ENCODE data around the gene DAO. TPM values are rescaled to one million over a fixed set of nuclear protein-coding genes. Genes with fewer than 3 reads are reported as not detected.

The DAO gene
- total RNA-seq (0.90 and 2.2 TPM in 2 replicates), polyA plus RNA-seq (0.41 and 0.88 TPM in 2 replicates)

DNA sequence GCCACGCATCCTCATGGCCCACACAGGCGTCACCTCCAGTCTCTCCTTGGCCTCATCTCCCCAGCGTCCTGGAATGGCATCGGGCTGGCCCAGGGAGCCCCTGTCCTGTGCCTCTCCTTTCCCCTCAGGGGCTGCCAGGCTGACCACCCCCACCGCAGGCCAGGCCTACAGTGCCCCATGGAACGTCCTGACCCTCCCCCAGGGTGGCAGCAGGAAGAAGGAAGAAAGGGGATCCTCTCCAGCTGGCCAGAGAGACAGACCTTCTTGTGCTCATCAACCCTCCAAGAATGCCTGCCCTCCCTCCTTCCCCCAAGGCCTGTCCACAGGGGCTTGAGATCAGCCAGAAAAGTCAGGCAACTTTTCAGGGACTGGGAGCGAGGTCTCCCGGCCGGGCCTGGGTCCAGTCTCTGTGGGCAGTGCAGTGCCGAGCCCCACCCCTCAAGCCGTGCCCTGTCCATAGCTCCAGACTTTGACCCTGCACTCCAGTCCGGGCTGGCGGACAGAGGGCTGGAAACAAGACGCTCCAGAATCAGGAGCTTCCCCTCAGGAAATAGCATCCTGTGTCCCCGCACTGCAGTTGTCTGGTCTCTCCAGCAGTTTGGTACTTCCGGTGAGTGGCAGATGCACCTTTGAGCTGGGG, at the start of gene DAO:
DAO (plus strand) TSS at position 478 of the 640 bp plus-strand sequence. CDS start 4,915 bp downstream, outside the sequence.
- H3K27ac ChIP-seq, result no peak within 1 kb of the TSS
- DNase-seq (ENCODE audit: low spot score), result no peak
- no peaks in the 10 kb centered on the region for H3K79me2 ChIP-seq
- no peak within 1 kb of the TSS for H3K4me3 ChIP-seq
- H2AFZ ChIP-seq, result no peak within 1 kb of the TSS
- no peaks in the 10 kb centered on the region for H3K36me3 ChIP-seq (replicated peaks; ENCODE audit: insufficient read depth, low read depth)
- no peaks in the 10 kb centered on the region for H3K9me2 ChIP-seq (replicated peaks; ENCODE audit: insufficient read depth)
- H4K20me1 ChIP-seq (ENCODE audit: insufficient read depth, poor library complexity, severe bottlenecking), result no peaks in the 10 kb centered on the region
- H3K4me2 ChIP-seq, result no peak within 1 kb of the TSS
- H3K4me1 ChIP-seq (ENCODE audit: insufficient read depth), result no peaks in the 10 kb centered on the region
- 65% methylated on average over 15 of the region's 16 CpGs for WGBS (ENCODE audit: low lambda C conversion rate, missing lambda C conversion rate)
- no peak for TF ChIP-seq EZH2 (IDR thresholded peaks at IDR 0.05; ENCODE audit: borderline replicate concordance)
- TF ChIP-seq, protein P1, sequence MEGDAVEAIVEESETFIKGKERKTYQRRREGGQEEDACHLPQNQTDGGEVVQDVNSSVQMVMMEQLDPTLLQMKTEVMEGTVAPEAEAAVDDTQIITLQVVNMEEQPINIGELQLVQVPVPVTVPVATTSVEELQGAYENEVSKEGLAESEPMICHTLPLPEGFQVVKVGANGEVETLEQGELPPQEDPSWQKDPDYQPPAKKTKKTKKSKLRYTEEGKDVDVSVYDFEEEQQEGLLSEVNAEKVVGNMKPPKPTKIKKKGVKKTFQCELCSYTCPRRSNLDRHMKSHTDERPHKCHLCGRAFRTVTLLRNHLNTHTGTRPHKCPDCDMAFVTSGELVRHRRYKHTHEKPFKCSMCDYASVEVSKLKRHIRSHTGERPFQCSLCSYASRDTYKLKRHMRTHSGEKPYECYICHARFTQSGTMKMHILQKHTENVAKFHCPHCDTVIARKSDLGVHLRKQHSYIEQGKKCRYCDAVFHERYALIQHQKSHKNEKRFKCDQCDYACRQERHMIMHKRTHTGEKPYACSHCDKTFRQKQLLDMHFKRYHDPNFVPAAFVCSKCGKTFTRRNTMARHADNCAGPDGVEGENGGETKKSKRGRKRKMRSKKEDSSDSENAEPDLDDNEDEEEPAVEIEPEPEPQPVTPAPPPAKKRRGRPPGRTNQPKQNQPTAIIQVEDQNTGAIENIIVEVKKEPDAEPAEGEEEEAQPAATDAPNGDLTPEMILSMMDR (IDR thresholded peaks at IDR 0.05; ENCODE audit: poor library complexity), result no peak
- TF ChIP-seq EZH2phosphoT487 (IDR thresholded peaks at IDR 0.05; ENCODE audit: low read depth, severe bottlenecking, unreplicated experiment), result no peak
- no peaks in the 10 kb centered on the region for H3K27me3 ChIP-seq
- H3K9me3 ChIP-seq (ENCODE audit: low read depth), result no peaks in the 10 kb centered on the region

GRCh38 chr12:108831309-108831991, 48.4 kb upstream of the DAO start:
- Histone ChIP-seq H3K4me2 (no peak overlapping the region), H3K27me3 (no peaks in the 10 kb centered on the region), H3K9me2 (replicated peaks; ENCODE audit: insufficient read depth) (no peaks in the 10 kb centered on the region), H3K4me1 (ENCODE audit: insufficient read depth) (peaks cover 27% of the 10 kb centered on the region), H3K27ac (no peak overlapping the region), H4K20me1 (ENCODE audit: insufficient read depth, poor library complexity, severe bottlenecking) (no peaks in the 10 kb centered on the region), H3K9me3 (ENCODE audit: low read depth) (no peaks in the 10 kb centered on the region), H3K79me2 (peaks cover 64% of the 10 kb centered on the region), H2AFZ (no peak overlapping the region), H3K4me3 (no peak overlapping the region), H3K36me3 (replicated peaks; ENCODE audit: insufficient read depth, low read depth) (no peaks in the 10 kb centered on the region)
- WGBS (ENCODE audit: low lambda C conversion rate, missing lambda C conversion rate), result 96% methylated on average over 11 of the region's 11 CpGs
- DNase-seq (ENCODE audit: low spot score), result no peak
- no peak for TF ChIP-seq EZH2phosphoT487 (IDR thresholded peaks at IDR 0.05; ENCODE audit: low read depth, severe bottlenecking, unreplicated experiment)
- no peak for TF ChIP-seq EZH2 (IDR thresholded peaks at IDR 0.05; ENCODE audit: borderline replicate concordance)
- TF ChIP-seq, protein P1 (IDR thresholded peaks at IDR 0.05; ENCODE audit: poor library complexity), result no peak

DNA sequence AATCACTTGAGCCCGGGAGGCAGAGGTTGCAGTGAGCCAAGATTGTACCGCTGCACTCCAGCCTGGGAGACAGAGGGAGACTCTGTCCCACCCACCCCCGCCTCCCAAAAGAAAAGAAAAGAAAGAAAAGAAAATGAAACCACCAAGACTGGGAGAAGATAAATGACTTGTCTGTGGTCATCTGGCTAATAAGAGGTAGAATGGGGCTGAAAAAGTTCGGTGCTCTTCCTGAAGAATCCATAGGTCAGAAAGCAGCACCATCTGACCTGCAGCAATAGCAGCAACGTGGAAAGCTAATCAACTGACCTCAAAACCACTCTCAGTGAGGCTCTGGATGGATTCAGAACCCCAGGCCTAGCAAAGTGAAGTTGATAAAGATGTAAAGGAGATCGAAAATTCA, 47.7 kb upstream of the DAO start:
- 92% methylated on average over 6 of the region's 6 CpGs for WGBS (ENCODE audit: low lambda C conversion rate, missing lambda C conversion rate)
- no peaks in the 10 kb centered on the region for H3K27me3 ChIP-seq
- H3K79me2 ChIP-seq, result peaks cover 70% of the 10 kb centered on the region
- H3K36me3 ChIP-seq (replicated peaks; ENCODE audit: insufficient read depth, low read depth), result no peaks in the 10 kb centered on the region
- H4K20me1 ChIP-seq (ENCODE audit: insufficient read depth, poor library complexity, severe bottlenecking), result no peaks in the 10 kb centered on the region
- DNase-seq (ENCODE audit: low spot score), result no peak
- H3K9me3 ChIP-seq (ENCODE audit: low read depth), result no peaks in the 10 kb centered on the region
- H3K4me3 ChIP-seq, result no peak overlapping the region
- H2AFZ ChIP-seq, result no peak overlapping the region
- H3K27ac ChIP-seq, result peak overlapping the region; percentile 68
- H3K9me2 ChIP-seq (replicated peaks; ENCODE audit: insufficient read depth), result no peaks in the 10 kb centered on the region
- H3K4me1 ChIP-seq (ENCODE audit: insufficient read depth), result peaks cover 22% of the 10 kb centered on the region
- TF ChIP-seq, protein P1 (IDR thresholded peaks at IDR 0.05; ENCODE audit: poor library complexity), result no peak
- TF ChIP-seq EZH2 (IDR thresholded peaks at IDR 0.05; ENCODE audit: borderline replicate concordance), result no peak
- no peak for TF ChIP-seq EZH2phosphoT487 (IDR thresholded peaks at IDR 0.05; ENCODE audit: low read depth, severe bottlenecking, unreplicated experiment)
- no peak overlapping the region for H3K4me2 ChIP-seq
